Upper lobe of left lung (tissue), 6 donors: Measurements from ENCODE around the gene MAEL. TPM values are rescaled to one million over a fixed set of nuclear protein-coding genes. Genes with fewer than 3 reads are reported as not detected.

ENCODE experiments used
- ATAC-seq, 2 donors: fragments of 200-7000 bp; cut with Tn5 transposase; one replicate each; pipeline ENCODE4 v1.9.1; 2022; ENCODE audit warnings: mild to moderate bottlenecking in 2 of 2, moderate library complexity in 2 of 2; ENCODE audit not compliant: low FRiP score in 2 of 2
- DNase-seq, 2 donors: peaks; one replicate each; pipeline ENCODE4 v3.0.0-alpha.2; 2019 to 2020
- H3K27ac ChIP-seq, 4 donors: fragments of 200-600 bp; sonication (generic); one replicate each; pipeline ENCODE4 v1.5.1; 2016 to 2019
- H3K27me3 ChIP-seq, 4 donors: fragments of 200-600 bp; sonication (generic); one replicate each; pipeline ENCODE4 v1.5.1; 2017 to 2019
- H3K36me3 ChIP-seq, 4 donors: fragments of 200-600 bp; sonication (generic); one replicate each; pipeline ENCODE4 v1.5.1; 2016 to 2019
- H3K4me1 ChIP-seq, 4 donors: fragments of 200-600 bp; sonication (generic); one replicate each; pipeline ENCODE4 v1.5.1; 2018 to 2019
- H3K4me3 ChIP-seq, 4 donors: fragments of 200-600 bp; sonication (generic); one replicate each; pipeline ENCODE4 v1.5.1; 2017 to 2019; ENCODE audit warnings: mild to moderate bottlenecking in 2 of 4, moderate library complexity in 1 of 4
- H3K9me3 ChIP-seq, 4 donors: fragments of 200-600 bp; sonication (generic); one replicate each; pipeline ENCODE4 v1.5.1; 2018 to 2019
- CTCF ChIP-seq, 6 experiments: fragments of 450-650 bp in 4 of 6; fragments of 200-600 bp in 2 of 6; sonication (generic) in 2 of 6; IDR thresholded peaks; one replicate each; pipeline ENCODE4 v1.5.1; 2016 to 2019; ENCODE audit warnings: antibody characterized with exemption in 6 of 6
- EP300 ChIP-seq, 4 donors: sonication (generic); formaldehyde crosslinking; IDR thresholded peaks; one replicate each; pipeline ENCODE4 v1.5.1; 2017; ENCODE audit warnings: antibody characterized with exemption in 4 of 4, control low read depth in 2 of 4
- POLR2A ChIP-seq, 4 donors: fragments of 450-650 bp; IDR thresholded peaks; one replicate each; pipeline ENCODE4 v1.5.1; 2016 to 2017; ENCODE audit warnings: antibody characterized with exemption in 4 of 4, mild to moderate bottlenecking in 2 of 4
- POLR2AphosphoS5 ChIP-seq, 2 donors: sonication (generic); formaldehyde crosslinking; IDR thresholded peaks; one replicate each; pipeline ENCODE4 v1.5.1; 2017; ENCODE audit warnings: antibody characterized with exemption in 2 of 2
- WGBS, 2 donors: methylation state at CpG; one replicate each; pipeline ENCODE4 v1.1.5; 2017 to 2018; 5-methylcytosine and 5-hydroxymethylcytosine counted together
- total RNA-seq, 6 donors: library from RNA; depleted of rRNA in 4 of 6; stranded (reverse); fragments of >200 nt in 4 of 6; gene quantifications; one replicate each; pipeline versions ENCODE4 v1.1.0 to v1.2.1, GENCODE V29; 2016 to 2021
- donor health status: DM: no; HTN: no; CAD: no; lungs with moderate emphysema.
- donor health status: DM: no; HTN: yes; CAD: no; lungs with severe emphysema.

Gene MAEL
- total RNA-seq, 6 donors from 2014 or later: not detected

DNA sequence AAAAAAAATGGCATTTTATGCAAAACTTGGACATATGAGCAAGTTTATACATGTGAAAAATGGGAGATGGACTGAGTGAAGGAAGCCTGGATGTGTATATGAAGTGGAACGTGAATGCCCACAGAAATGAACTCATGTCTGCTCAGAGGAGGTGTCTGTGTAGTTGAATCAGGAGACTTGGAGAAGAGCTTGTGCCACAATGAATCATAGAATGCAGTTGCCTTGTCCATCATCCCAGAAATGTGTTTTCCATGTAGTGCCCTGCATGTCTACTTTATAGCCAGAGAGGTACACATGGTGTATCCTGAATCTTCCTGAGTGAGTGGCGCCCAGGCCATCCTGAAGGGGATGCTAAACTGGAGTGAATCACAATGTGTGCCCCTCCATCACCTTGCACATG is 11.1 kb upstream of the MAEL start:
- Histone ChIP-seq H3K9me3 (no peaks in the 10 kb centered on the region), H3K27ac (no peak overlapping the region), H3K27me3 (peaks cover 0 to 7% (median 3%) of the 10 kb centered on the region in 4 donors), H3K4me3 (no peak overlapping the region), H3K4me1 (peaks cover 3 to 11% (median 8%) of the 10 kb centered on the region in 4 donors), H3K36me3 (no peaks in the 10 kb centered on the region)
- 94 to 96% methylated on average over 2 of the region's 2 CpGs for WGBS, 2 donors
- TF ChIP-seq POLR2AphosphoS5 (IDR thresholded peaks at IDR 0.05) (no peak), CTCF (IDR thresholded peaks at IDR 0.05) (no peak), EP300 (IDR thresholded peaks at IDR 0.05) (no peak), POLR2A (IDR thresholded peaks at IDR 0.05) (no peak)
- ATAC-seq: no peak
- no peak for DNase-seq

DNA sequence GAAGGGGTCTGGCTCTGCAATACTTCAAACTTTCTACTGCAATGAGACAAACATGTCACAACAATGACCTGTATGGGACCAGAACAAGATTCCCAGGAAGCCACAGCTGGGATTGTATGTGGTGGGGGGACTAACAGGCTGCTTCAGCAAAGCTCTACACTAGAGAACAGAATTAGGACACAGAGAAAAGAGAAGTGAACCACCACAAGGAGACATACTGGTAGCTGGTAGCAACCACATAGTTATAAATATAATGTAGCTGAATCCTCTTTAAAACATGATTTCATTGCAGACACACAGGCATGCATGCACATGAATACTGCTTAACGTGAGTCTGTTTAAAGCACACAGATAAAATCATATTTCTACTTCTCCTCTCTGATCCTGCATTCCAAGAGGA is 10.3 kb upstream of the MAEL start:
- peaks cover 0 to 5% (median 2%) of the 10 kb centered on the region in 4 donors for H3K27me3 ChIP-seq
- ATAC-seq (no peak), DNase-seq (no peak)
- H3K27ac ChIP-seq: no peak overlapping the region
- H3K36me3 ChIP-seq: no peaks in the 10 kb centered on the region
- no peak overlapping the region for H3K4me3 ChIP-seq
- WGBS, 2 donors: 44 to 50% methylated on average over 1 of the region's 1 CpG
- H3K9me3 ChIP-seq: no peaks in the 10 kb centered on the region
- peaks cover 3 to 11% (median 8%) of the 10 kb centered on the region in 4 donors for H3K4me1 ChIP-seq
- TF ChIP-seq POLR2A (IDR thresholded peaks at IDR 0.05) (no peak), CTCF (IDR thresholded peaks at IDR 0.05) (no peak), POLR2AphosphoS5 (IDR thresholded peaks at IDR 0.05) (no peak), EP300 (IDR thresholded peaks at IDR 0.05) (no peak)

- ATAC-seq (no peak), DNase-seq (no peak)
- H3K27me3 ChIP-seq: peaks cover 0 to 5% (median 0%) of the 10 kb centered on the region in 4 donors
- H3K36me3 ChIP-seq: no peaks in the 10 kb centered on the region
- 86 to 94% methylated on average over 1 of the region's 1 CpG for WGBS, 2 donors
- H3K27ac ChIP-seq: no peak overlapping the region
- no peaks in the 10 kb centered on the region for H3K9me3 ChIP-seq
- H3K4me1 ChIP-seq: peaks cover 0 to 4% (median 2%) of the 10 kb centered on the region in 4 donors
- H3K4me3 ChIP-seq: no peak overlapping the region
- TF ChIP-seq EP300 (IDR thresholded peaks at IDR 0.05) (no peak), POLR2AphosphoS5 (IDR thresholded peaks at IDR 0.05) (no peak), CTCF (IDR thresholded peaks at IDR 0.05) (no peak), POLR2A (IDR thresholded peaks at IDR 0.05) (no peak)
Measured at GRCh38 chr1:166980383-166980782, 8.7 kb upstream of the MAEL start.

DNA sequence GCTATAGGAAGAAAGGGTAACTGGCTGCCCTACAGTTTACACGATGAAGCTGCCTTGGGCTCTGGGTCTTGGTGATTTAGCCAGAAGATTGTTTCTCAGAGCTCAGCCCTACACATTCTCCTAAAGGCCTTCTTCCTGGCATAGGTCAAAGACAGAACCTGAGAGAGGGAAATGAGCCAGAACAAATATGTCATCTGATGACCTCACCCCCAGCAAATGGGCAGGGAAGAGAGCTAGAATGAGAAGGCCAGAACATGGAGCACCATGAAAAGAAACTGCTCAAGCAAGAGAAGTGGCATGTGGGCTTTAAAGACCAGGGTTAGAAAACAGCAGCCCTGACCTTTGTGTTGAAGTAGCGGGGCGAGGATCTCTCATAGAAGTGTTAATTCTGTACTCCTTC is 8.3 kb upstream of the MAEL start:
- no peak for ATAC-seq

More for the DNA sequence above, 8.3 kb upstream of the MAEL start:
- no peak overlapping the region for H3K4me3 ChIP-seq
- WGBS, 2 donors: 88 to 93% methylated on average over 3 of the region's 3 CpGs
- H3K36me3 ChIP-seq: no peaks in the 10 kb centered on the region
- no peak overlapping the region for H3K27ac ChIP-seq
- peaks cover 0 to 4% (median 2%) of the 10 kb centered on the region in 4 donors for H3K4me1 ChIP-seq
- TF ChIP-seq POLR2A (IDR thresholded peaks at IDR 0.05) (no peak), POLR2AphosphoS5 (IDR thresholded peaks at IDR 0.05) (no peak), EP300 (IDR thresholded peaks at IDR 0.05) (no peak), CTCF (IDR thresholded peaks at IDR 0.05) (no peak)
- H3K9me3 ChIP-seq: no peaks in the 10 kb centered on the region
- no peak for DNase-seq
- H3K27me3 ChIP-seq: peaks cover 0 to 1% (median 0%) of the 10 kb centered on the region in 4 donors
